Measurements from ENCODE around the gene CXorf49B.
A peak's percentile ranks its signal among the peaks of the same experiment; 100 is the strongest.

Gene CXorf49B

DNA sequence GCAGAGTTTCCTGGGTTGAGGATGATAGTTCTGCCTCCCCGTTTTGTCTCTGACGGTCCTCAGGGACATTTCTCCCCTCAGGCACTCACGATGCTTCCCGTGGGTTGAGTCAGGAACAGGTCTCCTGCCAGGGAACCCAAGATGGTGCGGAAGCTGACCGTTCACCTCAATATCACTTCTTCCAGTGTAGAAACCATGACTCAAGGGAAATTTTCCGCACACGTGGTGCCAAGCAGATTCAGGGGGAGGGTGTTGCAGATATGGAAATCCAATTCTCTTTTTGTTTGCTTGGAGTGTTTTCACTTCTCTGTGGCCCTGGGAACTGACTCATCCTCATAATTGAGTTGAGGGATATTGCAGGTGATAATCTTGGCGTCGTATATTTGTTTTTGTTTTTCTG lies 46.7 kb downstream of the CXorf49B start (continued):
- TF ChIP-seq ZBTB20 (tag by site-specific recombination; IDR thresholded peaks at IDR 0.05) = 0 out of 2 replicates have a peak, but pooled peaks have one; percentile 23

DNA sequence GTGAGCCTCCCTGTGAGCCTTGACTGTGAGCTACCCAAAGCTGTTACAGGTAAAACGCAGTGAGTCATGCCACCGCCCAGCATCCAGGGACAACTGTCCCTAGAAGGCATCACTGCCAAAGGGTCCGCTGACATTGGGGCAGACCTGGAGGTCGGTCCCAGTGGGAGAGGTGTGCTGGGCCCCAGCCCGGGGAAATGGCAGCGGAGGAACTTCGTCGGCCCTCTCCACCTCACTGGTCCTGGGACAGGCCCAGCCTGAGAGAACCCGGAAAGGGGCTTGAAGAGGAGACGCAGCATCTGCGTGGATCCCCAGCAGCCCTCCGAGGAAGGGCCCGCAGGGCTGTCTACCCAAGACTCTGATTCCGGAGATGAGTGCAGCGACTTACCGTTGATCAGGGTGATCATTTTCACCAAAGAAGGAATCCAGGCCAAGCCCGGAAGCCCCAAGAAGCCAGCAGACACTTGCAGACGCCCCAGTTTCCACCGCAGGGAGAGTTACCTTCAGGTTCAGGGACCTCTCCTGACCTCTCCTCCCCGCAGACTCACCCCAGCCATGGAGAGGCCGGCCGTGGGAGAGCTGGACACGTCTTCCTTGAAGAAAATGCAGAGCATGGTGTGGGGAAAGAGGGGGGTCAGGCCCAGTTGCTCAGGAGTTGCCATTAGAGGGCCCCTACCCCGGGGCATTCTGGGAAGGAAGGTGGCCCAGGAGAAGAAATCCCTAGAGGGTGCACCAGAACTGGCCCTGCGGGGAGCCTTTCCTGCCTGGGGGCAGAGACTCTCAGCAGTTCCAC lies 51.2 kb downstream of the CXorf49B start:
- ChIA-PET CTCF (no interaction called here), POLR2A (no interaction called here)
- no peaks in the 10 kb centered on the region for H3K36me3 ChIP-seq (ENCODE audit: control insufficient read depth in 2 of 2, insufficient read depth in 1 of 2, low read length in 2 of 2)
- H3K4me3 ChIP-seq (ENCODE audit: low read depth, low read length) = no peak overlapping the region
- no peak overlapping the region for H3K27ac ChIP-seq (ENCODE audit: extremely low read depth, low read depth, low read length)
- H3K4me1 ChIP-seq (ENCODE audit: control insufficient read depth, insufficient read depth, low read length) = 0 out of 2 replicates have a peak, but pooled peaks cover 2% of the 10 kb centered on the region
- no peaks in the 10 kb centered on the region; the same call in none of the 2 replicates for H3K9me3 ChIP-seq (ENCODE audit: control insufficient read depth, insufficient read depth, low read depth, low read length)
- TF ChIP-seq OSR2 (tag by site-specific recombination; IDR thresholded peaks at IDR 0.05) = no peak
- TF ChIP-seq ZNF19 (tag by site-specific recombination; IDR thresholded peaks at IDR 0.05; ENCODE audit: low read depth) = no peak
- TF ChIP-seq ZNF530 (tag by site-specific recombination; IDR thresholded peaks at IDR 0.05; ENCODE audit: low read depth) = no peak
- no peak for TF ChIP-seq ZNF423 (tag by site-specific recombination; IDR thresholded peaks at IDR 0.05)
- no peak for TF ChIP-seq ZNF302 (tag by site-specific recombination; IDR thresholded peaks at IDR 0.05; ENCODE audit: low read depth)
- no peak for TF ChIP-seq ZNF169 (tag by site-specific recombination; IDR thresholded peaks at IDR 0.05)
- TF ChIP-seq ZNF777 (tag by site-specific recombination; IDR thresholded peaks at IDR 0.05; ENCODE audit: borderline replicate concordance) = no peak
- TF ChIP-seq ZNF76 (tag by site-specific recombination; IDR thresholded peaks at IDR 0.05; ENCODE audit: borderline replicate concordance, low read depth) = no peak
- no peak for TF ChIP-seq KLF9 (tag by site-specific recombination; IDR thresholded peaks at IDR 0.05; ENCODE audit: low read depth)
- no peak for TF ChIP-seq HOXC10 (CRISPR knock-in tag; IDR thresholded peaks at IDR 0.05)
- no peak for TF ChIP-seq ZFHX2 (tag by site-specific recombination; conservative IDR thresholded peaks at IDR 0.05)
- TF ChIP-seq ZNF548 (tag by site-specific recombination; IDR thresholded peaks at IDR 0.05) = no peak
- TF ChIP-seq, protein P1, sequence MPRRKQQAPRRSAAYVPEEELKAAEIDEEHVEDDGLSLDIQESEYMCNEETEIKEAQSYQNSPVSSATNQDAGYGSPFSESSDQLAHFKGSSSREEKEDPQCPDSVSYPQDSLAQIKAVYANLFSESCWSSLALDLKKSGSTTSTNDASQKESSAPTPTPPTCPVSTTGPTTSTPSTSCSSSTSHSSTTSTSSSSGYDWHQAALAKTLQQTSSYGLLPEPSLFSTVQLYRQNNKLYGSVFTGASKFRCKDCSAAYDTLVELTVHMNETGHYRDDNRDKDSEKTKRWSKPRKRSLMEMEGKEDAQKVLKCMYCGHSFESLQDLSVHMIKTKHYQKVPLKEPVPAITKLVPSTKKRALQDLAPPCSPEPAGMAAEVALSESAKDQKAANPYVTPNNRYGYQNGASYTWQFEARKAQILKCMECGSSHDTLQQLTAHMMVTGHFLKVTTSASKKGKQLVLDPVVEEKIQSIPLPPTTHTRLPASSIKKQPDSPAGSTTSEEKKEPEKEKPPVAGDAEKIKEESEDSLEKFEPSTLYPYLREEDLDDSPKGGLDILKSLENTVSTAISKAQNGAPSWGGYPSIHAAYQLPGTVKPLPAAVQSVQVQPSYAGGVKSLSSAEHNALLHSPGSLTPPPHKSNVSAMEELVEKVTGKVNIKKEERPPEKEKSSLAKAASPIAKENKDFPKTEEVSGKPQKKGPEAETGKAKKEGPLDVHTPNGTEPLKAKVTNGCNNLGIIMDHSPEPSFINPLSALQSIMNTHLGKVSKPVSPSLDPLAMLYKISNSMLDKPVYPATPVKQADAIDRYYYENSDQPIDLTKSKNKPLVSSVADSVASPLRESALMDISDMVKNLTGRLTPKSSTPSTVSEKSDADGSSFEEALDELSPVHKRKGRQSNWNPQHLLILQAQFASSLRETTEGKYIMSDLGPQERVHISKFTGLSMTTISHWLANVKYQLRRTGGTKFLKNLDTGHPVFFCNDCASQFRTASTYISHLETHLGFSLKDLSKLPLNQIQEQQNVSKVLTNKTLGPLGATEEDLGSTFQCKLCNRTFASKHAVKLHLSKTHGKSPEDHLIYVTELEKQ (tag by site-specific recombination; IDR thresholded peaks at IDR 0.05; ENCODE audit: borderline replicate concordance) = no peak
- TF ChIP-seq ZSCAN23 (tag by site-specific recombination; IDR thresholded peaks at IDR 0.05) = no peak
- no peak for TF ChIP-seq ZBTB17 (tag by site-specific recombination; IDR thresholded peaks at IDR 0.05)
- no peak for TF ChIP-seq ZNF112 (tag by site-specific recombination; IDR thresholded peaks at IDR 0.05)

GRCh38 chrX:71815121-71815905 lies 52.2 kb downstream of the CXorf49B start:
- Histone ChIP-seq H3K4me3 (ENCODE audit: low read depth, low read length) (no peak overlapping the region), H3K9me3 (ENCODE audit: control insufficient read depth, insufficient read depth, low read depth, low read length) (no peaks in the 10 kb centered on the region; the same call in none of the 2 replicates), H3K36me3 (ENCODE audit: control insufficient read depth in 2 of 2, insufficient read depth in 1 of 2, low read length in 2 of 2) (no peaks in the 10 kb centered on the region), H3K4me1 (ENCODE audit: control insufficient read depth, insufficient read depth, low read length) (no peaks in the 10 kb centered on the region), H3K27ac (ENCODE audit: extremely low read depth, low read depth, low read length) (no peak overlapping the region)
- POLR2A ChIA-PET = interaction anchor here (0.6 kb wide), 1 partner anchor 227 kb away, joined by 3 read pairs; no protein-coding TSS in a partner anchor
- CTCF ChIA-PET = no interaction called here
- TF ChIP-seq TCF7L2 (IDR thresholded peaks at IDR 0.05; ENCODE audit: borderline replicate concordance, low read depth, low read length) (no peak), ZNF202 (tag by site-specific recombination; IDR thresholded peaks at IDR 0.05; ENCODE audit: borderline replicate concordance) (no peak), ZNF658 (tag by site-specific recombination; IDR thresholded peaks at IDR 0.05) (no peak), ZNF48 (tag by site-specific recombination; IDR thresholded peaks at IDR 0.05) (no peak), HOXD13 (CRISPR knock-in tag; IDR thresholded peaks at IDR 0.05; ENCODE audit: borderline replicate concordance) (no peak)
- TF ChIP-seq, protein P2, sequence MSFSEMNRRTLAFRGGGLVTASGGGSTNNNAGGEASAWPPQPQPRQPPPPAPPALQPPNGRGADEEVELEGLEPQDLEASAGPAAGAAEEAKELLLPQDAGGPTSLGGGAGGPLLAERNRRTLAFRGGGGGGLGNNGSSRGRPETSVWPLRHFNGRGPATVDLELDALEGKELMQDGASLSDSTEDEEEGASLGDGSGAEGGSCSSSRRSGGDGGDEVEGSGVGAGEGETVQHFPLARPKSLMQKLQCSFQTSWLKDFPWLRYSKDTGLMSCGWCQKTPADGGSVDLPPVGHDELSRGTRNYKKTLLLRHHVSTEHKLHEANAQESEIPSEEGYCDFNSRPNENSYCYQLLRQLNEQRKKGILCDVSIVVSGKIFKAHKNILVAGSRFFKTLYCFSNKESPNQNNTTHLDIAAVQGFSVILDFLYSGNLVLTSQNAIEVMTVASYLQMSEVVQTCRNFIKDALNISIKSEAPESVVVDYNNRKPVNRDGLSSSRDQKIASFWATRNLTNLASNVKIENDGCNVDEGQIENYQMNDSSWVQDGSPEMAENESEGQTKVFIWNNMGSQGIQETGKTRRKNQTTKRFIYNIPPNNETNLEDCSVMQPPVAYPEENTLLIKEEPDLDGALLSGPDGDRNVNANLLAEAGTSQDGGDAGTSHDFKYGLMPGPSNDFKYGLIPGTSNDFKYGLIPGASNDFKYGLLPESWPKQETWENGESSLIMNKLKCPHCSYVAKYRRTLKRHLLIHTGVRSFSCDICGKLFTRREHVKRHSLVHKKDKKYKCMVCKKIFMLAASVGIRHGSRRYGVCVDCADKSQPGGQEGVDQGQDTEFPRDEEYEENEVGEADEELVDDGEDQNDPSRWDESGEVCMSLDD (tag by site-specific recombination; IDR thresholded peaks at IDR 0.05) = no peak

Measured in HEK293 (cell line).